Pancreas (tissue), 10 donors: ENCODE measurements around the gene CIPC. TPM values are rescaled to one million over a fixed set of nuclear protein-coding genes. Genes with fewer than 3 reads are reported as not detected.

ENCODE experiments used
- ATAC-seq, 4 donors: fragments of 200-7000 bp; cut with Tn5 transposase; one replicate each; pipeline versions ENCODE4 v1.8.0 to v1.9.1; 2020; ENCODE audit warnings: mild to moderate bottlenecking in 4 of 4, moderate library complexity in 4 of 4
- DNase-seq, 6 donors: peaks; one replicate each; pipeline ENCODE4 v3.0.0-alpha.2; 2020
- FAIRE-seq: peaks from 2 replicates; lab custom pipeline; 2012; peaks lifted over from hg19 to GRCh38; lab: Jason Lieb, UNC
- H3K27ac ChIP-seq, 4 donors: fragments of 200-600 bp; sonication (generic); 1 replicate in 3 of 4; 2 replicates in 1 of 4; pipeline versions ENCODE4 v1.5.0 to v1.8.0; 2020
- H3K27me3 ChIP-seq, 4 donors: fragments of 200-600 bp; one replicate each; pipeline ENCODE4 v1.8.0; 2021
- H3K36me3 ChIP-seq, 3 donors: fragments of 200-600 bp; sonication (generic) in 1 of 3; one replicate each; pipeline versions ENCODE4 v1.5.0 to v1.8.0; 2020 to 2021
- H3K4me1 ChIP-seq, 3 donors: fragments of 200-600 bp; one replicate each; pipeline ENCODE4 v1.8.0; 2021
- H3K4me3 ChIP-seq, 4 donors: fragments of 200-600 bp; sonication (generic) in 2 of 4; one replicate each; pipeline versions ENCODE4 v1.5.0 to v1.8.0; 2020 to 2021
- H3K9me3 ChIP-seq, 4 donors: fragments of 200-600 bp; one replicate each; pipeline ENCODE4 v1.8.0; 2021
- WGBS, 2 donors: extraction: QIAGEN DNeasy Blood & Tissue Kit; methylation state at CpG; one replicate each; pipeline ENCODE4 v1.1.7; 2013; 5-methylcytosine and 5-hydroxymethylcytosine counted together
- intact Hi-C, 3 donors: fragments of 100-400 bp; cut with DNase I; formaldehyde crosslinking; loops; one replicate each; pipeline versions ENCODE4 v1.11.1 to v1.14.2; 2022
- polyA plus RNA-seq, 2 donors: library from polyadenylated mRNA; stranded (reverse); fragments of 200-250 nt; gene quantifications; one replicate each; pipeline ENCODE4 v1.2.3, GENCODE V29; 2013
- total RNA-seq, 6 donors: library from RNA; stranded (reverse); fragmentation: NEBNext Ultra II Directional in 4 of 6; extraction: Animal tissue kit (Norgen Biotek cat#: 25700) in 4 of 6; gene quantifications; one replicate each; pipeline versions ENCODE4 v1.2.1 to v1.2.4, GENCODE V29; 2021 to 2023
- TF ChIP-seq, protein P1 (sequence below), 4 donors: fragments of 200-600 bp; sonication (generic) in 3 of 4; IDR thresholded peaks; one replicate each; pipeline versions ENCODE4 v1.5.0 to v1.8.0; 2021; ENCODE audit warnings: antibody characterized with exemption in 4 of 4
- donor health status: healthy with polysubstance abuse.
- donor health status: DM: no; HTN: no; CAD: no; lungs with moderate emphysema.
- donor health status: DM: no; HTN: no; CAD: no.
- donor health status: control.
- donor health status: control.
- donor health status: Bipolar disorder and iron deficiency.
- donor health status: DM: yes; HTN: yes; CAD: no.
- donor health status: DM: no; HTN: no; CAD: no.
- donor health status: DM: no; HTN: no; CAD: no.
- donor health status: DM: yes; HTN: yes; CAD: no.

The CIPC gene
- total and polyA plus RNA-seq, 8 donors: 2.7 to 12.6 (median 7.6) TPM

DNA sequence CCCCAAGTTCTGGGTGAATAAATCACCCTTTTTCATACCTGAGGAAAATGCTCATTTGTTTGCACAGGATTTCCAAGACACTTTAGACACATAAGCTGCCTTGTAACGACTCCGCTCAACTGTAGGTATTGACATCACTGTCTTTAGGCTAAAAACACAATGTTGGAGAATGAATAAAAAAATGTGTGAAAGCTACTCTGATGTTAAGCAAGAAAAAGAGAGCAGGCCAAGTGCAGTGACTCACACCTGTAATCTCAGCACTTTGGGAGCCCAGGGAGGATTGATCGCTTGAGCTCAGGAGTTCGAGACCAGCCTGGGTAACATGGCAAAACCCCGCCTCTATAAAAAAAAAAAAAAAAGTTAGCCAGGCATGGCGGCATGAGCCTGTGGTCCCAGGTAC is 11.1 kb upstream of the CIPC start:
- H3K9me3 ChIP-seq: no peaks in the 10 kb centered on the region
- TF ChIP-seq, protein P1, sequence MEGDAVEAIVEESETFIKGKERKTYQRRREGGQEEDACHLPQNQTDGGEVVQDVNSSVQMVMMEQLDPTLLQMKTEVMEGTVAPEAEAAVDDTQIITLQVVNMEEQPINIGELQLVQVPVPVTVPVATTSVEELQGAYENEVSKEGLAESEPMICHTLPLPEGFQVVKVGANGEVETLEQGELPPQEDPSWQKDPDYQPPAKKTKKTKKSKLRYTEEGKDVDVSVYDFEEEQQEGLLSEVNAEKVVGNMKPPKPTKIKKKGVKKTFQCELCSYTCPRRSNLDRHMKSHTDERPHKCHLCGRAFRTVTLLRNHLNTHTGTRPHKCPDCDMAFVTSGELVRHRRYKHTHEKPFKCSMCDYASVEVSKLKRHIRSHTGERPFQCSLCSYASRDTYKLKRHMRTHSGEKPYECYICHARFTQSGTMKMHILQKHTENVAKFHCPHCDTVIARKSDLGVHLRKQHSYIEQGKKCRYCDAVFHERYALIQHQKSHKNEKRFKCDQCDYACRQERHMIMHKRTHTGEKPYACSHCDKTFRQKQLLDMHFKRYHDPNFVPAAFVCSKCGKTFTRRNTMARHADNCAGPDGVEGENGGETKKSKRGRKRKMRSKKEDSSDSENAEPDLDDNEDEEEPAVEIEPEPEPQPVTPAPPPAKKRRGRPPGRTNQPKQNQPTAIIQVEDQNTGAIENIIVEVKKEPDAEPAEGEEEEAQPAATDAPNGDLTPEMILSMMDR (IDR thresholded peaks at IDR 0.05): no peak
- no peak overlapping the region for H3K4me3 ChIP-seq
- 94 to 97% methylated on average over 6 of the region's 6 CpGs for WGBS, 2 donors
- DNase-seq (no peak), ATAC-seq (no peak), FAIRE-seq (no peak)
- H3K27me3 ChIP-seq: no peaks in the 10 kb centered on the region
- peaks cover 0 to 6% (median 0%) of the 10 kb centered on the region in 3 donors for H3K4me1 ChIP-seq
- no peak overlapping the region for H3K27ac ChIP-seq
- H3K36me3 ChIP-seq: no peaks in the 10 kb centered on the region
- intact Hi-C loops: no loop called here

DNA sequence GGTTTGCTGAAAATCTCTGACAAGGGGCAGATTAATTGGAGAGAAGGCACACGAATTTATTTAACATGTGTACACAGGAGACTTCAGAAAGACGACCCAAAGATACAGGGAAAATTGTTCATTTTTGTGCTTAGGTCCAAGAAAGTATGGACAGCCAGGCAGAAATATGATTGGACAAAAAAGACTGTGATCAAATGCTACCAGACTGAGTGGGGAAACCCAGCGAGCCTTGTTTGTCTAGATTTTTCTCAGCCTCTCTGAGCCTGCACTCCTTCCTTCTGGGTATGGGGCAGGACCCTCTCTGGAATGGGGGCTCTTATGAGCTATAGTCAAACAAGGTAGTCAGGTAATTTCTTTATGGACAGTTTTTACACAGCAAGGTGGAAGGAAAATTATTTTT is 10.4 kb upstream of the CIPC start:
- no peaks in the 10 kb centered on the region for H3K36me3 ChIP-seq
- DNase-seq: no peak
- no peaks in the 10 kb centered on the region for H3K9me3 ChIP-seq
- WGBS, 2 donors: 75 to 79% methylated on average over 3 of the region's 3 CpGs
- H3K27ac ChIP-seq: peak overlapping the region in 1 of 4 donors; percentile 22
- no peak overlapping the region for H3K4me3 ChIP-seq
- FAIRE-seq: no peak
- intact Hi-C loops: no loop called here
- no peaks in the 10 kb centered on the region for H3K27me3 ChIP-seq
- H3K4me1 ChIP-seq: peaks cover 0 to 6% (median 0%) of the 10 kb centered on the region in 3 donors
- ATAC-seq: peak in 1 of 4 donors; percentile 29
- TF ChIP-seq, protein P1 (IDR thresholded peaks at IDR 0.05): no peak

DNA sequence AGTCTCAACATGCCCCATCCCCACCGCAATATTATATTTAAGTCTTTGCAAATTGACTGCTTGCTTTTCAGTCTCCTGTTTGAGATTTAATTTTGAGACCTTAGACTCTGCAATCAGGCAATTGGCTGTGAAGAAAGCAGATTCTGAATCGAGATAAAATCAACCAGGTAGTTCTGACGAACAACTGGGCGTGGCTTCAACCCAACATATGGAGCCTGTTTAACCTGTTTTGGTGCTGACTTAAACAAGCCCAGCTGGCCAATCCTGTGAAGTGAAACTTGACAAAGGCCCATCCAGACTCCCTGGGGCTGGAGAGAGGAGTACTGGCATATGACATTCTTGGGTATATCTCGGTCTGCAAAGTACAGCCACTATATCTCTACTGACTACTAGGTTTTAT is 9.8 kb upstream of the CIPC start:
- H3K4me1 ChIP-seq: peaks cover 0 to 6% (median 0%) of the 10 kb centered on the region in 3 donors
- no peaks in the 10 kb centered on the region for H3K9me3 ChIP-seq
- H3K27me3 ChIP-seq: no peaks in the 10 kb centered on the region
- intact Hi-C loops: no loop called here
- WGBS, 2 donors: 25 to 27% methylated on average over 5 of the region's 5 CpGs
- TF ChIP-seq, protein P1 (IDR thresholded peaks at IDR 0.05): no peak
- DNase-seq: peak in 4 of 6 donors; percentile 42 to 67 (median 62)
- H3K36me3 ChIP-seq: no peaks in the 10 kb centered on the region
- no peak overlapping the region for H3K4me3 ChIP-seq
- ATAC-seq: peak; percentile 86 to 91 (median 90)
- peak; percentile 43 for FAIRE-seq
- peak overlapping the region in 1 of 4 donors; percentile 22 for H3K27ac ChIP-seq

DNA sequence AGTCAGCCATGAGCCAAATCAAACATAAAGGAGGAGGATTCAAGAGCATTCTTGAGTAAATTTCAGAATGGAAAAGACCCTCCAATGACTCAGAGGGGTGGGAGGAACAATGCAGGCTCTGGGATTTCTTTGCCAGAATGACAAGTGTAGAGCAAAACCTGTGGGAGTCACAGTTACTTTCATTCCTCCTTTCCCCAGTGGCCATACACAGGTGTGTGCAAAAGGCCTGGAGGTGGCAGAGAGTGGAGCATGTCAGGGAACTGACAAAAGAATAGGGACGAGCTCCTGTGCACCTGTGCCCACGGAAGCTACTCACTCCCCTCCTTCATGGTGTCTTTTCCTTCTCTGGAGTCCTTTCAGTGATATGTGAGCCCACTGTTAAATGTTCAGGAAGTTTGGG is 9.4 kb upstream of the CIPC start:
- H3K4me3 ChIP-seq: no peak overlapping the region
- DNase-seq (no peak), ATAC-seq (peak in 2 of 4 donors; percentile 25 to 32), FAIRE-seq (no peak)
- WGBS, 2 donors: 80 to 82% methylated on average over 2 of the region's 2 CpGs
- TF ChIP-seq, protein P1 (IDR thresholded peaks at IDR 0.05): no peak
- H3K9me3 ChIP-seq: no peaks in the 10 kb centered on the region
- H3K27me3 ChIP-seq: no peaks in the 10 kb centered on the region
- intact Hi-C loops: no loop called here
- H3K4me1 ChIP-seq: peaks cover 0 to 6% (median 0%) of the 10 kb centered on the region in 3 donors
- peak overlapping the region in 1 of 4 donors; percentile 22 for H3K27ac ChIP-seq
- H3K36me3 ChIP-seq: no peaks in the 10 kb centered on the region

DNA sequence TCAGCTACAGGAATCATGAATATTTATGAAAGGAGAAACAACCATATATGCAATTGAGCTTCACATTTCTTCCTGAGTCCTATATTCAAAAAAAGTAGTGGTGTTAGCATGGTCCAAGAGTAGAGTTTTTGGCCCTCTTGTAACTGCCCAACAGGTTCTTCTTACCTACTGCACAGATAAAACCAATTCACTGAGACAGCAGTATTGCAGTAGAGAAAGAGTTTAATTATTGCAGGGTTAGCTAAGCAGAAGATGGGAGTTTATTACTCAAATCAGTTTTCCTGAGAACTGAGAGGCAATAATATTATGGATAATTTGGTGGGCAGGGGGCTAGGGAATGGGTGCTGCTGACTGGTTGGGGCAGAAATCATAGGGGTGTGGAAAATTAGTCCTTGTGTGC is 6.5 kb upstream of the CIPC start:
- no peaks in the 10 kb centered on the region for H3K36me3 ChIP-seq
- DNase-seq (no peak), ATAC-seq (no peak), FAIRE-seq (no peak)
- no peak overlapping the region for H3K4me3 ChIP-seq
- no peaks in the 10 kb centered on the region for H3K27me3 ChIP-seq
- H3K4me1 ChIP-seq: peaks cover 0 to 13% (median 0%) of the 10 kb centered on the region in 3 donors
- H3K9me3 ChIP-seq: no peaks in the 10 kb centered on the region
- H3K27ac ChIP-seq: no peak overlapping the region
- intact Hi-C loops: no loop called here
- TF ChIP-seq, protein P1 (IDR thresholded peaks at IDR 0.05): no peak
